ENCODE data around the gene RCOR3.
"Not testable (repeated sequence)": the region's sequence is repeated elsewhere in the genome, so short reads cannot be mapped to it uniquely, and the experiment has no call there.

RCOR3 gene

DNA sequence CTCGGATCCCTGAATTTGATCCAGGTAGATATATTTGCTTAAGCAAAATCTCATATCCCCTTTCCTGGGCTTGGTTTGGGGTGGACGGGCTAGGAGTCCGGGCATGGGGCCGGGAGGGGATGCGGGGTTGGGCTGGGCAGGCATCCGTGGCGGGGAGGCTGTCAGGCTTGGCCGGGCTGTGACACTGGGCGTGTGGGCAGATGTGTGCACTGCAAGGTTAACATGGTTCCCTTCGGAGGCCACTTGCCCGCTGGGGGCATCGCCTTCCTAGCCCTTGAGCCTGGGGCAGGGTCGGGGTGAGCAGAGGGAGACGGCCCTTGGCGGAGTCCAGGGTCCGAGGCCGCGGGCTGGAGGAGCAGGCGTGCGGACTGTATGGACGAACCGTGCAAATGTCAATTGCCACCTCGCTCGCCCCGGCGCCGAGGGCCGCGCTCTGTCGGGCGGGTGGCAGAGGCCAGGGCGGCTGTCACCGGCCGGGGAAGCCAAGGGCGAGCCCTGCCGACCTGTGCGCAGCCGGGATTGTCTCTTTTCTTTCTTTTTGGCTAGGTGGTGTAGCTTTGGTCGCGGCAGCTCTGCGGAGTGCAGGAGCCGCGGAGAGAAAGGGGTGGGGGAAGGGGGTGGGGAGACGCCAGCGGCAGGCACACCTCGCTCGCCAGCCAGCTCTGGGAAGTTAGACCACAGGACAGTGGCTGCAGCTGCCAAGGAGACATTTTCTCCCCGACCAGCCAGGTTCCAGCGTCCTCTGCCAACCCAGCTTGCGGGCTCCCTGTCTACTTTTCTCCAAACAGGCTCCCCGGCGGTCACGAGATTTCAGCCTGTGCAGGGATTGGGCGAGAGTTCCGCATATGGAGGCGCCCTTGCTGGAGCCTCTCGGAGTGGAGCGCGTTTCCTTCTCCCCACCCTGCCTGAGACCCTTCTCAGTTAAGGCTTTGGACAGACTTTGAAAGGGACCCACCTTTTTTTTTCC lies 1.3 kb downstream of the RCOR3 start:
- peak; percentile 88 for DNase-seq

DNA sequence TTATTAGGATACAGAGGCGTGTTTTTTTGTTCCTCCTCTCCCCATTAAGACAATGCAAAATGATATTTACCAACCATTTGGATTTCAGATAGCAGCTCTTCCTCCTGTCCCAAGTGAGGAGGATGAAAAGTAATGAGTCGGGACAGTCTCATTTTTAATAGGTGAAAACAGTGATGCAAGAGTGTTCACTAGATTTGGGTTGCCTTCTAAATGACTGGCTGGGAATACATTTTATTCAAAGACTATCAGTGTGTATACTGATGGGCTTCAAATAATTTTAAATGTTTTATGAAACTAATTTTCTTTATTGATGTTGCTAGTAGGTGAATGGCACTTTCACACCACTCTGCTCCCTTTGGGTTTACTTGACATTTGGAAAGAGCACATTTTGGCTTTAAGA lies 2.1 kb downstream of the RCOR3 start:
- DNase-seq = no peak

DNA sequence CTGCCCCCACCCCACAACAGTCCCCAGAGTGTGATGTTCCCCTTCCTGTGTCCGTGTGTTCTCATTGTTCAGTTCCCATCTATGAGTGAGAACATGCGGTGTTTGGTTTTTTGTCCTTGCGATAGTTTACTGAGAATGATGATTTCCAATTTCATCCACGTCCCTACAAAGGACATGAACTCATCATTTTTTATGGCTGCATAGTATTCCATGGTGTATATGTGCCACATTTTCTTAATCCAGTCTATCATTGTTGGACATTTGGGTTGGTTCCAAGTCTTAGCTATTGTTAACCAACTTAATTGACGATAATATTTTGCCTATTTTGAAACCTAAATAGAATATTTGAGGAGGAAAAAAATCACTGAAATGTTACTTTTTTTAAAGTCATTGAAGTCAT lies 3.9 kb downstream of the RCOR3 start:
- not testable (repeated sequence) for DNase-seq

DNA sequence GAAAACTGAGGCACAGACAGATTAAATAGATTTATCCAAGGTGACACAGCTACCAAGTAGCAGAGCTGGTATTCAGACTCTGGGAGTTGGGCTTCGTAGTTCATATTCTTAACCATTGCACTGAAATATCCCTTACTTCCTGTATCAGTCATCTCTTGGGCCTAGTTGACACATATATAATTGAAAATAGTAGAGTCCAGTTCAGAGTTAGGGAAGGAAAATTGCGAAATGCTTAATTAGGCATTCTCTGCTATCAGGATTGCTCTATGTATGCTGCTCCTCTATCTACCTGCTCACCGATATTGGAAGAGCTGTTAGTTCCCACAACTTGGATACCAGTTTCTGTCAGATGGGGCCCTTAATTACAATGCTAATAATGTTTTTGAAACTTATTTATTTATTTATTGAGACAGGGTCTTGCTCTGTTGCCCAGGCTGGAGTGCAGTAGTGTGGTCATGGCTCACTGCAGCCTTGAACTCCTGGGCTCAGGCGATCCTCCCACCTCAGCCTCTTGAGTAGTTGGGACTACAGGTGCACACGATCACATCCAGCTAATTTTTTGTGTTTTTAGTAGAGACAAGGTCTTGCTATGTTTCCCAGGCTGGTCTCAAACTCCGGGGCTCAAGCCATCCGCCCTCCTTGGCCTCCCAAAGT lies 8.2 kb downstream of the RCOR3 start:
- DNase-seq = no peak

DNA sequence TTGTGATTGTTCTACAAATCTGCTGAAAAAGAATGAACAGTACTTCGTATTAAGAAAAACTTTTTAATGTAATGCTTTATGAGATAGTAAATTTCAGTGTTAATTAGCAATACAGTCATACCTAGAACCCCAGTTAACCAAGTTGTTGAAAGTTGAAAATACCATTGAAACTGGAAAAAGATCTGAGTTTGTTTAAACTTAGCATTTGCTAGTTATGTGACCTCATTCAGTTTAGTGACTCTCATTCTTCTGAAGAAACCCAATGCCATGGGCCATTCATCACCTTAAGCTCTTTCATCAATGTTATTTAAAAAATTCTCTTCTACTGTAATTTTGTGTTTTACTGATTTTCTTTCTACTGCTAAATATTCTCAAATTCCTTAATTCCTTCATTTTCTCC lies 20.2 kb downstream of the RCOR3 start:
- DNase-seq = no peak

DNA sequence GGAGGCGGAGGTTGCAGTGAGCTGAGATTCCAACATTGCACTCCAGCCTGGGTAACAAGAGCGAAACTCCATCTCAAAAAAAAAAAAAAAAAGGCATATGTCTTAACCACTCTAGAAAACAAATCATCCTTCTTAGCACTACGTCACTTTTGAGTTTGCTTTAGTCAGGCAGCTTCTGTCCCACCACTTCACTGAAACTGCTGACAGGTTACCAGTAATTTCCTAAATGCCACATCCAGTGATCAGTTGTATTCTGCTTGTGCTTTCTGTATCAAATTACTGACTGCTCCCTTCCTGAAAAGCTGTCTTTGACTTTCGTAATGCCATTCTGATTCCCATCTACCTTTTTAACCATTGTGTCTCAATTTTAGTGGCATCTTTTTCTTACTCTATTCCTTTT lies 21.7 kb downstream of the RCOR3 start:
- no peak for DNase-seq

DNA sequence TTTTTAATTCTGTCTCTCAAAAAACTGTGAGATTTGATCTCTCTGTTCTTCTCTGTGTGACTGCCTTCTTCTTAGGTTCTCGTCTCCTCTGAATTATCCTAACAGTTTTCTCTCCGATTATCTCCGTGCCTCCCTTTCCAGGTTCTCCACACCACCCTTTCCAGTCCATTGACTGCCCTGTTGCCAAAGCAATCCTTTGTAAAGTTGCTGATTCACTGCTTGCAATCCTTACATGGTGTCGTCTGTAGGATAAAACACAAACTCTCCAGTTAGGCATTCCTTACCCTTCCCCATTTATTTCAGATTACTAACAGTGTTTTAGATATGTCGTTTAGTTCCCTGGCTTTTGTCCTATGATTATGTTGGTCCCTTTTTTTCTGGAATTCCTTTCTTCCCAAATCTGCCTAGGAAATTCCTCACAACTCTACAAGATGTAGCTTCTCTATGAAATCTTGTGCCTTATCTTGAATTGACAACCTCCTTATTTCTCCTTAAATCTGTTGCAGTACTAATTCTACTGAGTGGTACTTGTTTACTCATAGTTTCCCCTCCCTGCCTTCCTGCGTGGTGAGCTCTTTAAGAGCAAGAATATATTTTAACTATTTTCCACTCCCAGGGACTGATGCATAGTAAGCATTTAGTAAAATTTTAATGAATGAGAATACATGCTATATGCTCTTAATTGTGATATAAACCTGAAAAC lies 22.3 kb downstream of the RCOR3 start:
- no peak for DNase-seq

DNA sequence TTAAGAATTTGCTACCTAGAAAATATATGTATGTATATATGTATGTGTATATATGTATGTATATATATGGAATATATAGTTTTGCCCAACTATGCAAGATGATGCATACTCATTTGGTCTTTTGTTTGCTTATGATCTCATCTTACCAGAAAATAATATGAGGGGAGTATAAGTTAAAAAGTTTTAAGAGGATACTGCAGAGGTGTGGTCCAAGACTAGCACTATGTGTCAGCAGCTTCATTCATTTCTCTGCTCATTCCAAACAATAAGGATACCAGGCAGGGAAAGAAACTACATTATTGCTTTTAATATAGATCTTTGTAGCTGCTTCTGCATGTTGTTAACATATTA lies 22.8 kb downstream of the RCOR3 start:
- DNase-seq = no peak

DNA sequence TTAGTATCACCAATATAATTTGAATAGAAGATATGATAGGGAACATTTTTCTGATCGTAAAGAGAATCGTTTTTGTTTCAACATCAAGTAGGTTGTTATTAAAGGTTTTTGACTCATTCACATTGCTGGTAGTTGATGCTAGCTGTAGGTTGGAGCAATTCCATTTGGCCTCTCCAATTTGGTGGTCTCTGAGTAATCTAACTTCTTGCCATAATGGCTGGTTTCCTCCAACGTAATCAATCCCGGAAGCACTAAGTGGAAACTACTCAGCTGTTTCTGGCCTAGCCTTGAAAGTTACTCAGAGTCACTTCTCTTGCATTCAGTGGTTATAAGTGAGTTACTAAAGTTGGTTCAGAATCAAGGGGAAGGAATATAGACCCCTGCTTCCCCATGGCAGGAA lies 26.0 kb downstream of the RCOR3 start:
- DNase-seq = no peak

DNA sequence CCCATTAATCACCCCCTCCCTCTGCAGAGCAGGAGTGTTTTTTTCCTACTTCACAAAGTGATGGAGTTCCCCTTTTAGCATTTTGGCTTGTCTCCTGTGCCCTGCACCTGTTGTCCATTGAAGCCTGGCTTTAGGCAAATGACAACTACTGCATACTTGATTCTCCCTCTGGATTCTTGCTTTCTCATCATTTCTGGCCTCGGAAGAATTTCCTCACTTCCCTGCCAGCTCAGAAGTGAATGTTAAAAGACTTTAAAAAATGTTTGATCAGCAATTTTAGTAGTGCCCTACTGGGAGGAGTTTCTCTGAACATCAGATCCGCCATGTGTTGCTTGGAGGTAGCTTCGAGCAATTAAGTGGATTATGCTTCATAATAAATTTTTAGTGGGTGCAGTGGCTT lies 28.1 kb downstream of the RCOR3 start:
- DNase-seq = no peak

DNA sequence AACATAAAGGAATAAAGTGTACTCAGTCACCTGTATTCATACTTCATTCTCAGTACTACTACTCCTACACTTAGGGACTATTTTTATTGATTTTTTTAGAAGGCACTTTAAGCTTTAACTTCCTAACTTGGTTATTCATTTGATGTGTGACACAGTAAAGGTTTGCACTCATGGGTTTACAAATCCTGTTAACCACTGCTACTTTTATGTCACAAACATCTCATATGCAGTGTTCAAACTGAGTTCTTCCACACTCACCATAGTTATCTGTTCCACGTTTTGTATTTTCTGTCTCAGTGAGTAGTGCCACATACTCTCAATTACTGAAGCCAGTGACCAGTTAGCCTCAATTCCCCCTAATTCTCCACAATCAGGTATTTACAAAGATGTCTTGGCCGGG lies 33.2 kb downstream of the RCOR3 start:
- no peak for DNase-seq

DNA sequence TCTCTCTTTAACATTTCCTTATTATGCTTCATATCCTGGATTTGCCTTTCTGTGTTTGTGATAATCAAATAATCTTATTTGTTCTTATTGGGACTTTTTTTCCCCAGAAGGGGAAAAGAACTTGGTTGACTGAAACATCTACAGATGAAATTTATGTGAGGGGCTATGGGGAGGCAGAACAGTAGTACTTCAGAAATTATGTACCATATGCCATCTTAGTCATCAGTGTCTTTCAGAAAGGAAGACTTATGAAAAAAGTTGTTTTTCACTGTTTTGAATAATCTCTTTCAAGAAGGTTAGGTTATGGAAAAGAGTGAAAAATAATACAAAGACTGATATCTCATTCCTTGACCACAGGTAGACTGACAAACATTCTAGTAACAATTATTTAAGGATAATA lies 37.2 kb downstream of the RCOR3 start:
- no peak for DNase-seq

DNA sequence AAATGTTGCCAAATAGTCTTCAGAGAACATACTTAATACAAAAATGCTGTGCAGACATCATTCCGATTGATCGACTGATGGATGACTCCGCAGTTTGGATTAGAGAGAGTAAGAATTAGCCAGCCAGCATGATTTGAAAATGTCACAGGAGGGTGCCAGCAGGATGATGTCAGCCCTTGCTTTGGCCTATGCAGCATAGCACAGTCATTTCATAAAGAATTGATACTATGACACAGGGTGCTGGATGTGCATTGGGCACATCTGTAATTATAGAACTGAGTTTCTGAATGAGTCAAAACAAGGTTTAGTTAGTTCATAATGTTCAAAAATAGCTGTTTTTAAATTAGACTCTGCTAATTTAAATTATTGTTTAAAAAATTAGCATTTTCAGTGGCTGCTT lies 45.9 kb downstream of the RCOR3 start:
- no peak for DNase-seq

DNA sequence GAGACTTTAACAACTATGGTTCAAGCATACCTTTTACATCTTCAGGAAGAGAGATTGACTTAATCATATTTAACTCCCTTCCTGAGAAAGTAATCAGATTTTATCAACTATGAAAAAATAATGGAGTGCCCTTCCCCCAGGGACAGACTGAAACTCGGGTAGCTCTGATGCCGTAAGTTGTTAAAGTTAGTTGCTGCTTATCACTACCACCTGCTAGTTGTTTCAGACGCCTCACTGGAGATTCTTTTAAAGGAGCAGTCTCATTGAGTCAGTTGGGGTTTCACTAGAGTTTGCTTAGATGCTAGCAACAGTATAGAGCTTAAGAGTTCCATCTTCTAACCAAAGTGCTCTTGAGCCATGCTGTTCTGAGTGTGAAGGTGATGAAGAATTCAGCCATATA lies 50.5 kb downstream of the RCOR3 start:
- DNase-seq = peak; percentile 40

DNA sequence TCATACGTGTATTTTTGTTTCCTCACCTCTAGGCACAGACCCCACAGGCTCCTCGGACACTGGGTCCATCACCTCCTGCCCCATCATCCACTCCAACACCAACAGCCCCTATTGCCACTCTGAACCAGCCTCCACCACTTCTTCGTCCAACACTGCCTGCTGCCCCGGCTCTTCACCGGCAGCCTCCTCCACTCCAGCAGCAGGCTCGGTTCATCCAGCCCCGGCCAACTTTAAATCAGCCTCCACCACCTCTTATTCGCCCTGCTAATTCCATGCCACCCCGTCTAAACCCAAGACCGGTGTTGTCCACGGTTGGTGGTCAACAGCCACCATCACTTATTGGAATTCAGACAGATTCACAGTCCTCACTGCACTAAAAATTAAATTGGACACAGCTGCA lies 54.2 kb downstream of the RCOR3 start:
- no peak for DNase-seq

DNA sequence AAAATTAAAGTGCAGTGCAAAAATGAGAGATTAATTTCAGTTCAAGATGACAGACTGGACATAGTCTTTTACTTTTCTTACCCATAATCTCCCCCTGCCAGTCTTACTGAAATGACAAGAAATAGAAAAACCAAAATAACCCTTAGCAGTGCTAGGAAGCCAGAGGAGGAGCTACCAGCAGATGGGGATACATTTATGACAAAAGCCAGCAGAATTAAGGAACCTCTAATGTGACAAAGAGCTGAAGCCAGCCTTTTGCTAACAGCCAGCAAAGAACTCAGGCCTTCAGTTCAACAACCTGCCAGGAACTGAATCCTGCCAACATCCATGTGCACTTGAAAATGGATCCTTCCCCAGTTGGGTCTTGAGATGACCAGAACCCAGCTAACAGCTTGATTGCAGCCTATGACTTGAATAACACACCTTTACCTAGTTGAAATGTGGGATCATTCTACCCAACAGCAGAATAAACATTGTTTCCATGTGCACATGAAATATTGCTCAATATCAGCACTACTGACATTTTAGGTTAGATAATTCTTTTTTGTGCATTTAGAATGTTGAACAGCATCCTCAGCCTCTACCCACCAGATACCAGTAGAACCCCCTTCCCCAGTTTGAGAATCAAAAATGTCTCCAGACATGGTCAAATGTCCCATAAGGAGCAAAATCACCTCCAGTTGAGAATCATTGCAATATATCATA lies 59.6 kb downstream of the RCOR3 start:
- DNase-seq = peak; percentile 41

DNA sequence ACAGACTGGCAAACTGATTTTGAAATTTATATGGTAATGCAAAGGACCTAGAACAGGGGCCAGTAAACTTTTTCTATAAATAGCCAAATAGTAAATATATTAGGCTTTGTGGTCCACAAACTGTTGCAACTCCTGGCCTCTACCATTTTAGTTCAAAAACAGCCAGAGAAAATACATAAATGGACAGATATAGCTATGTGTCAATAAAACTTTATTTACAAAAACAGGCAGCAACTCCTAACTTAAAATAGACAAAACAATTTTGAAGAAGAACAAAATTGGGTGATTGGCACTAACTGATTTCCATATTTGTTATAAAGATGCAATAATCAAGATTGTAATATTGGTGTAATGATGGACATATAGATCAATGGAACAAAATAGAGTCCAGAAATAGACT lies 60.7 kb downstream of the RCOR3 start:
- DNase-seq = no peak

DNA sequence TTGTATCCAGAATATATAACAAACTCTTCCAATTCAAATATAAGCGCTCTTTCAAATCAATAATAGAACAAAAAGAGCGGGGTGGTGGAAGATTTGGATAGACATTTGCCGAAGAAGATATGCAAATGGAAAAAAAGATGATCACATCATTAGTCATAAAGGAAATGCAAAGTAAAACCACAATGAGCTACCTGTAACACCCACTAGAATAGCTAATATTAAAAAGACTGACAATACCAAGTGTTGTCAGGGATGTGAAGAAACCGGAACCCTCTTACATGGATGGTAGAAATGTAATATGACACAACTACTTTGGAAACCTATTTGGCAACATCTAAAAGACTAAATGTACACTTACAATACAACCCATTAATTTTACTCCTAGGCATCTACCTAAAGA lies 61.8 kb downstream of the RCOR3 start:
- DNase-seq = no peak

DNA sequence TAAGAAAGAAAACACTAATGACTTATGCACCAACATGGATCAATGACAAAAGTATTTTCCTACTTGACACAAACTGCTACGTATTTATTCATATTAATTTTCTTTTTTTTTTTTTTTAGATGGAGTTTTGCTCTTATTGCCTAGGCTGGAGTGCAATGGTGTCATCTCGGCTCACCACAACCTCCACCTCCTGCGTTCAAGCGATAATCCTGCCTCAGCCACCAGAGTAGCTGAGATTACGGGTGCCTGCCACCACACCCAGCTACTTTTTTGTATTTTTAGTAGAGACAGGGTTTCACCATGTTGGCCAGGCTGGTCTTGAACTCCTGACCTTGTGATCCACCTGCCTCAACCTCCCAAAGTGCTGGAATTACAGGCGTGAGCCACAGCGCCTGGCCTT lies 62.5 kb downstream of the RCOR3 start:
- DNase-seq = peak; percentile 72

DNA sequence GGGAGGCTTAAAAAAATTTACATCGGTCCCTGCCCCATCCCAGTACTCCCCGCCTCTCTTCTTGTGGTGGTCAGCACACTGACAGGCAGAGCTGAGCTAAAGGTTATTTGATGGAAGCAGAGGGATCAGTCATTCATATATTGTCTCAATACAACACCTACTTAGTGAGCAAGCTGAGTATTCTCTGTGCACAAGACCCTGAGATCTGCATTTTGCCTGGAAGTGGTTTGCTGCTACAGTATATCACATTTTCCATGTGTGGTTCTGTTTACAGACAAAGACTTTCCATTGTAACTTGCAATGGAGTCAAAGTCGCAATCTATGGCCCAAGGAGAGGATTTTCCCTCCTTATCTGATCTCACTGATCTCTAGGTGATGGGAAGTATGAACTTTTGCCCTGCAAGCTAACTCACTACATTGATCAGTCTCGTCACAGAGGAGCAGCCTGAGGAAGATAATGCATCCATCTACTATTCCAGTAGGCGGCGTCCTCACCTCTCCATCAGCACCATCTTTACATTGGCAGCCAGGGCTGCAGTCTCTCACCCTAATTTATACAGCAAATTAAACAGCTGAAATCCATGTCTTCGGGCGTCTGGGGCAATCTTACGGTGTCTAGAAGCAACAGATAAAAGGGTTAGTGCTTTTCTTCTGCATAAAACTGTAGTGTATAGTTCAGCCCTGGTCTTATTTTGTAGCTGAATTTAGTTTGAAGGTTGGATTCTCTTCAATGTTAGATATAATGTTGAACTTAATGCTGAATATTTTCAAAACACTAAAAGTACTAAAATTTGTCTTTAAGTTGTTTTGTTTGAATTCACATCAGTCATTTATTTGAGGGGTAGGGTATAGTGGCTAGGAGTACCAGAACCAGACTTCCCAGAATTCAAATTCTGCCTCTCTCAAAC lies 64.2 kb downstream of the RCOR3 start:
- DNase-seq = peak; percentile 85

DNA sequence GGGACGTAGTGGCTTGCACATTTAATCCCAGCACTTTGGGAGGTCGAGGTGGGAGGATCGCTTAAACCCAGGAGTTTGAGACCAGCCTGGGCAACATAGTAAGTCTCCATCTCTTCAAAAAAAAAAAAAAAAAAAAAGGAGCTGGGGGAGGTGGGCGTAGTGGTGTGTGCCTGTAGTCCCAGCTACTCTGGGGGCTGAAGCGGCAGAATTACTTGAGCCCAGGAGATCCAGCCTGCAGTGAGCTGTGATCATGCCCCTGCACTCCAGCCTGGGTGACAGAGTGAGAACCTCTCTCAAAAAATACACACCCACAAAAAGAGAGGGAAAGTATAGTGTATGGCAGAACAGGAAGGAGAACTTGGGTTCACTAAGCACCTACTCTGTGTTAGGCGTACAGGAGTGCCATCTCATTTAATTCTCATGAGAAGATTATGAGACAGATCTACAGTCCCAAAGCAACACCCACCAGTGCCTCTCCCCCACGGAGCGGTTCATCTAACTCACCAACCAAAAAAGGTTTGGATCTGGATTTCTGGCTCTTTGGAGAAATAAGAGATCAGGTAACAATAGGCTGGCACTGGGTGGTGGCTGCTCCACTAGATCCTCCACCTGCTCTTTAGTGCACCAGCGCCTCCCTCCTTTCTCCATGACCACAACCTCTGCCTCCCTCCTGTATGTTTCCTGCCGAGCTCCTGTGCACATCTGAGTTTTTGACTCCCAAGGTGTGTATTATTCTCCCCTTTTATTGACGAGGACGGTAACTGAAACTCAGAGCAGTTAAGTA lies 66.0 kb downstream of the RCOR3 start:
- no peak for DNase-seq

Measured in OCI-M1 (cell line).